ENCODE data around the gene MAIP1.

MAIP1 gene

DNA sequence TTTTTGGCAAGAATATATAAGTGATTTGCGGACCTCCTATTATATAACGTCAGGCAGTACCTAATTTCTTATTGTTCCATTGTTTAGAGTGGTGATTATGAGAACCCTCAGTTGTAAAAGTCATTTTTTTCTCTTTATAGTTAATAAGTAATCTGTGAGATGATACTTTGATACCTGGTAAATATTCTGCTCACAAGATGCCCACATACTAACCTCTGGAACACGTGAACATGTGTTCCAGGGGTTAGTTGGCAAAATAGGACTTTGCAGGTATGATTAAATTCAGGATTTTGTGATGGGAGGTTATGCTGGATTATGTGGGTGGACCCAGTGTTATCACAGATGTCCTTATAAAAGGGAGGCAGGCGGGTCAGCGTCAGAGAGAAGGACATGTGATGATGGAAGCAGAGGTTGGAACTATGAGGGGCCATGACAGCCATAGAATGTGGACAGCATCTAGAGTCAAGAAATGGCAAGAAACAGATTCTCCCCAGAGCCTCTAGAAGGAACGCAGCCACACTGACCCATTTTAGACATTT is 16.8 kb downstream of the MAIP1 start:
- peaks cover 5% of the 10 kb centered on the region for H3K9me3 Mint-ChIP-seq (ENCODE audit: low read depth)
- peaks cover 9% of the 10 kb centered on the region for H3K36me3 Mint-ChIP-seq
- no peak overlapping the region for H3K4me3 Mint-ChIP-seq
- no peaks in the 10 kb centered on the region for H3K4me1 Mint-ChIP-seq (ENCODE audit: low read depth)
- H3K27me3 Mint-ChIP-seq: no peaks in the 10 kb centered on the region
- H3K27ac Mint-ChIP-seq: no peak overlapping the region

DNA sequence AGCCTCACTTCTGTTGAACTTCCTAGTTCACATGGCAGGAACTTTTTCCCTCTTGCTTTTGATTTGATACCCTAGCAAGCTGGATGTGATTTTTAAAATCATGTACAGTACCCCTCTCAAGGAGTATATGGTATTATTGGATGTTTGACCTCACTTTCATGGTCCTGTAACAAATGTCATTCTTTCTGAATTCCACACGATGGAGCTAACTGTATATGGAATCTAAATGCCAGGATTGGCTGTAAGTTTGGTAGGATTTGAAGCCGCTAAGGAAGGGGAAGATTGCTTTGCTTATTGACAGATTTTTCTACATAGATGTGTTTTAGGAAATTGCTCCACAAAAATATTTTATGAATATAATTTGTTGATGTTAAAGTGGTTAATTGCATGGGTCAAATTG is 18.3 kb downstream of the MAIP1 start:
- Mint-ChIP-seq H3K4me1 (ENCODE audit: low read depth) (peaks cover 4% of the 10 kb centered on the region), H3K27ac (no peak overlapping the region), H3K9me3 (ENCODE audit: low read depth) (peaks cover 5% of the 10 kb centered on the region), H3K4me3 (no peak overlapping the region), H3K36me3 (peaks cover 9% of the 10 kb centered on the region), H3K27me3 (no peaks in the 10 kb centered on the region)

DNA sequence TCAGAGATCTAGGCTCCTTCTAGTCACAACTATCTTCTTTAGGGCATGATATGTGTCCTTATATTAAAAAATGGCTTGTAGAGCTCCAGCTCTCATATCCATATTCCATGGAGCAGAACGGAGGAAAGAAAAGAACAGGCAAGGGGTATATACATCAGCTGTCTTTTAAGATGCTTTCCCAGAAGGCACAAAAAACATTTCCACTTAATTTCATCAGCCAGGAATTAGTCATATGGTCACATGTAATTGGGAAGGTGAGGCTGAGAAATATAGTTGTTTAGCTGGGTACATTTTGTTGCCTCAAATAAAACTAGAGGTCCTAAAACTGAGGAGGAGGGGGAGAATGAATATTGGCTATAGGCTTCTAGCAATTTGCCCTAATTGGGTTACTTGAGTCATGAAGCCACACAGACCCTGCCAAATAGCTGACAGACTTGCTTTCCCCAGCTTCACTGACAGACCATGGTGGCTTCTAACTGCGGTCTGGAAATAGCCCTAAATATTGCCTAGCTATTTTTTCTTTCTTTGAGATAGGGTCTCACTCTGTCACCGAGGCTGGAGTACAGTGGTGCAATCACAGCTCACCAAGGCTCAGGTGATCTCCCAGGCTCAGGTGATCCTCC is 20.0 kb downstream of the MAIP1 start:
- Mint-ChIP-seq H3K27ac (no peak overlapping the region), H3K9me3 (ENCODE audit: low read depth) (peaks cover 5% of the 10 kb centered on the region), H3K4me3 (no peak overlapping the region), H3K4me1 (ENCODE audit: low read depth) (peaks cover 8% of the 10 kb centered on the region), H3K36me3 (peaks cover 9% of the 10 kb centered on the region), H3K27me3 (no peaks in the 10 kb centered on the region)

DNA sequence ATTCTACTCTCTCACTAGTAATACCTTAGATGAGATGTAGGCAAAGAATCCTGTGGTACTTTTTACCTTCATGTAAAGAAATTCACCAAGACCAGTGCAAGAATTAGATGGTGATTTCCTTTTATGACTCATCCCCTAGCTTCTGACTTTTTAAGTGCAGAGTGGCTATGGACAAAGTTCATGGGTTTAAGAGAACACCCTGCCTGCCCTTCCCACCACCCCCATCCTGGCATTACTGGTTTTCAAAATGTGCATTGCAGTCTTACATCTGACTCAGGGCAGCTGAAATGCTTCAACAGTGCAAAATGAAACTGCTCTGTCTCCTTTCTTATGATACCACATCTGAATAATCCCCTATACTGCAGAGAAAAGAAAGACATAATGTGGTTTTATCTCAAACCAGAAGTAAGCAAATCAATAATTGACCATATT is 22.6 kb downstream of the MAIP1 start:
- Mint-ChIP-seq H3K4me3 (no peak overlapping the region), H3K9me3 (ENCODE audit: low read depth) (peaks cover 5% of the 10 kb centered on the region), H3K4me1 (ENCODE audit: low read depth) (peaks cover 8% of the 10 kb centered on the region), H3K36me3 (peaks cover 9% of the 10 kb centered on the region), H3K27me3 (no peaks in the 10 kb centered on the region), H3K27ac (no peak overlapping the region)

DNA sequence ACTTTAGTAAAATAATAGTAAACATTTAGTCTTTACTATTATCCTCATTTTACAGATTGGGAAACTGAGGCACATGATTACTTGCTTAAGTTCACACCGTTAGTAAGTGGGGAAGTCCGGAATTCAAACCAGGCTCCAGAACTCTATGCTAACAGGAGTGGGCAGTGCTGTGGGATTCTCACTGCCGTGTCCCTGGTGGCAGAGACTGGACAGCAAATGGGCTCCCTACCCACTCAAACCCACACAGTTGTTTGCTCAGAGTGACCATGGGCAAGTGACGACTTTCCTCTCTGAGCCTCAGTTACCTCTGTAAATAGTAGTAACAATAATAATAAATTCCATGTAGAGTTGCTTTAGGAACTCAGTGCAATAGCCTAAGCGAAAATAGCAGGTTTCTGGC is 24.0 kb downstream of the MAIP1 start:
- Mint-ChIP-seq H3K4me1 (ENCODE audit: low read depth) (peaks cover 8% of the 10 kb centered on the region), H3K27me3 (no peaks in the 10 kb centered on the region), H3K36me3 (peaks cover 9% of the 10 kb centered on the region), H3K27ac (no peak overlapping the region), H3K9me3 (ENCODE audit: low read depth) (peaks cover 5% of the 10 kb centered on the region), H3K4me3 (no peak overlapping the region)

DNA sequence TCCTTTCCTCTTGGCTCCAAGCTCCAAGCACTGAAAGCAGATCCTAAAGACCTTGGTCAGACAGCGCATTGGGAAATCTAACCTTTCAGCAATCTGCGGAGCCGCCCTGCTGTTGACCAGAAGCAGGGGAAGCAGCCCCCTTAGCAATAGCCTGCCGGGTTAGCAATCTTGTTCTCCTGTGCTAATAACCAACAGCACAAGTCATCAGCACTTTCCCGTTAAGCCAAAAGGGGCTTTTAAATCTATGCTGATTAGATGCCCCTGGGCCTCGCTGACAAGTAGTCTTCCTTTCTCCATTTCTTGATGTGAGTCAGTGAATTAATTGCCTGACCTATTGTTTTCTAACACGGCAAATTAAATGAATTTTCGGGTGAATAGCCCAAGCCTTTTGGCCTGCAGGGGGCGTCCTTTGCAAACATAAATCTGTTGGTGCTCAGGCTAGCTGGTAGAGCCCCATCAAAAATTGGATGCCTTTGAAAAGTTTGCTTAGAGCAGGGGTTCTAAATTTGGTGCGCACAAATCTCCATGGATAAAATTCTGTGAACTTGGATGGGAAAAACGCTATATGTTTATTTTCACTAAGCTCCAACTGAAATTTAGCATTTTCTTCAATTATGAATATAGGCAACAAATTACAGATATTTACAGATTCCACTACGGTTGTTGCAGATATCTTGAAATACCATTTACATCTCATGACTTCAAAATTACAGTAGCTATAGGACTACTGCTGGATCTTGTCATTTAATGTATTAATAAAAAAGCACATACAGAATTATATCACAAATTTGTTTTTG is 24.6 kb downstream of the MAIP1 start:
- Mint-ChIP-seq H3K27me3 (no peaks in the 10 kb centered on the region), H3K4me1 (ENCODE audit: low read depth) (peaks cover 8% of the 10 kb centered on the region), H3K27ac (no peak overlapping the region), H3K36me3 (peaks cover 9% of the 10 kb centered on the region), H3K4me3 (no peak overlapping the region), H3K9me3 (ENCODE audit: low read depth) (peaks cover 5% of the 10 kb centered on the region)

DNA sequence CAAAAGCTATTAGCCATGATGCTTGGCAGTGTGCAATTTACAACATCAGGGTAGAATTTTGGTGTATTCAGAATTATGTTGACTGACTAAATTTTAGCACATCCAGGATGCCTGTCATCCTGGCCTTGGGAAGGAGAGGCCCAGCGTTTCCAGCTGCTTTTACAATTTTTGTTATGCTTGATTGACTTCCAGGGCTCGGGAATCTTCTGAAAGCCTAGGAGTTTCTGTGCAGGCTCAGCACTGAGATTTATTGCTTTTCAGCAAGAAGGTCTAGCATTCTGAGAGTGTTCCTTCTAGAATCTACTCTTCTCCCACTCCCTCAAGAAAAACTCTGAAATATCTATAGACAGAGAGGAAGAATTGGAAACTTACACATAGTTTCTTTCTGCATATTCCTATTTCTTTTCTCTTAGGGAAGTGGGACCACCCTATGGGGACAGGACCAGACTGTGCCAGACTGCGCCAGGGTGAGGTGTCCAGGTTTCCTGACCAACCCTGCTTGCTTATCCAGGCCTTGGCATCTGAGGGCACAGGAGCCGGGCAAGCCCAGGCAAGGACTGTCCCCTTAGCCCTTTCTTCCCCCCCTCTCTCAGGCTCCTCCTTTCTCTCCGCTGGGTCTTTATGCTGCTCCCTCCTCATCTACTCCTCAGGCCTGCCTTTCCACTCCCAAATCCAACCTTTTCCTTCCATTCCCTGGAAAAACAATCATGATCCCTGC is 26.9 kb downstream of the MAIP1 start:
- Mint-ChIP-seq H3K27me3 (no peaks in the 10 kb centered on the region), H3K9me3 (ENCODE audit: low read depth) (no peaks in the 10 kb centered on the region), H3K4me1 (ENCODE audit: low read depth) (peaks cover 9% of the 10 kb centered on the region), H3K36me3 (no peaks in the 10 kb centered on the region), H3K27ac (no peak overlapping the region), H3K4me3 (no peak overlapping the region)

DNA sequence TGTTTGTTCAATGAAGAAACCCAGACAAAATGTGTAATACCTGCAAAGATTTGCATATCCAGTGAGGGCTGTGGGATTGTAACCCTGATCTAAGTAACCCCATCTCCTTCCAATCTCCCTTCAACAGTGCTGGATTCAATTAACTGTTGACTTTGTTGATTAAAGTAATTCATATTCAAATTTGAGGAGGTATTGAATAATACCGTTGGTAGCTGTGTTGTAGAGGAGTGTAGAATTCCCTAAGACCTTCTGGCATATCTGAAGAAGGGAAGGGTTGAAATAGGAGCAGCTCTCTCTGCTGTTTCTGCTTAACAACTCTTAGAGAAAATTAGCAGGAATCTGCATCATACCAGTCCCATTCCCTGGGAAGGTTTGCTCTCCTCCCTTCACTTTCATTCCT is 28.2 kb downstream of the MAIP1 start:
- Mint-ChIP-seq H3K9me3 (ENCODE audit: low read depth) (no peaks in the 10 kb centered on the region), H3K27me3 (no peaks in the 10 kb centered on the region), H3K4me3 (no peak overlapping the region), H3K4me1 (ENCODE audit: low read depth) (peaks cover 7% of the 10 kb centered on the region), H3K27ac (no peak overlapping the region), H3K36me3 (no peaks in the 10 kb centered on the region)

DNA sequence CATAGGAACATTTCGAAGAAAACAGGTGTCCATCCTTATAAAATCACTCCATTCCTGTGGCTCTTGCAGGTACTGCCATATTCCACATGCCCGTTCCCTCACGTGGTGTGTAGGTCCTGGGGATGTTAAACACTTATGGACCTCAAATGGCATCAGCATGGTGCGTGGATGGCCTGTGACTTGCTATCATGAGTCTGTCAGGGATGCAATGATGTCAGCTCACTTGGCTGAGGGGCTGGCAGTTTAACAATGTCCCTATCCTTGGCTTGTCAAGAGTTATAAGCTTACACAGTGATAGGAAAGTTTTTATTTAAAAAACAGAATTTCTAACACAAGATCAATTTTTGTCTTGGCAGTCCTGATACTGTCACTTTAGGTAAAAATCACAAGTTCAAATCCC is 28.8 kb downstream of the MAIP1 start:
- Mint-ChIP-seq H3K4me3 (no peak overlapping the region), H3K9me3 (ENCODE audit: low read depth) (no peaks in the 10 kb centered on the region), H3K4me1 (ENCODE audit: low read depth) (peaks cover 3% of the 10 kb centered on the region), H3K27me3 (no peaks in the 10 kb centered on the region), H3K36me3 (no peaks in the 10 kb centered on the region), H3K27ac (no peak overlapping the region)

DNA sequence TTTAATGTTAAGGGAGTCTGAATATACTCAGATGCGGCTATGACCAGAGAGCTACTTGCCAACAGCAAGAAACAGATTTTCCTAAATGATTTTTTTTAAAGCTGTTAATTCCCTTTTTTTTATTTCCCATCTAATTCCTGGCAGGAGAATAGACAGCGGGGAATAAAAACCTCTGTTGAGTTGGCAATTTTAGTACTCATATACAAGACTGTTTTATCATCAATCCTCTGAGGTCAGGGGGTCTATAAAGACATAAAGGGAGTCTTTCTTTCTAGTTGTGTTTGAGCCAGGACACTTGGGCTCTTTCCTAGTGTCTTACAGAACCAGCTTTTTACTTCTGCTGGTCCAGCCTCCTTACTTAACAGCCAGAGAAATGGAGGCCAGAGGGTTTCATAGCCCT is 29.4 kb downstream of the MAIP1 start:
- peaks cover 3% of the 10 kb centered on the region for H3K4me1 Mint-ChIP-seq (ENCODE audit: low read depth)
- no peaks in the 10 kb centered on the region for H3K36me3 Mint-ChIP-seq
- no peak overlapping the region for H3K27ac Mint-ChIP-seq
- H3K27me3 Mint-ChIP-seq: no peaks in the 10 kb centered on the region
- no peaks in the 10 kb centered on the region for H3K9me3 Mint-ChIP-seq (ENCODE audit: low read depth)
- H3K4me3 Mint-ChIP-seq: no peak overlapping the region

DNA sequence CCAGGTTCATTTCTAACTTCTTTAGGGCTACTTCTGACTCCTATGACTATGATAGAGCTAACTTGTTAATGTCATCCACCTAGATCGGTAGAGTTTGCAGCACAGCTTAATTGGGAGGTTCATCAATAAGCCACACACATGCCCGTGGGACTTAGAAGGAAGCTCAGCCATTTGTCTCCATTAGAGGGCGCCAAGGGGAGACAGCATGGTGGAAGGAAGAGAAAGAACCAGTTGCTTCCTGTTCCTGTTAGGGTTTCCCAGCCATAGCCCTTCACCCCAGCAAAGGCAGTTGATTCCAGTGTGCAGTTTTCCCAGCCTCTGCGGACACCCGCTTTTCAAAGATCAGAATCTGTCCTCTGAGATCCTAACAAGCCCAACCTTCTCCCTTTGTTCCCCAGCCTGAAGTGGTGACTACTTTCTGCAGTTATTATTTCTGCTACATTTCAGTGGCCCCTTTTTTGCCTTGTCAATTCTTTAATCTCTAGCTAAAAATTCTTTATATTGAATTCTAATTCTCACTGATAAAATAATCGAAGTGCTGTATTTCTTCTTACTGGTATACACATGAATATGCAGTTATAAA is 30.3 kb downstream of the MAIP1 start:
- Mint-ChIP-seq H3K4me3 (no peak overlapping the region), H3K9me3 (ENCODE audit: low read depth) (no peaks in the 10 kb centered on the region), H3K27ac (no peak overlapping the region), H3K36me3 (no peaks in the 10 kb centered on the region), H3K4me1 (ENCODE audit: low read depth) (peaks cover 2% of the 10 kb centered on the region), H3K27me3 (no peaks in the 10 kb centered on the region)

DNA sequence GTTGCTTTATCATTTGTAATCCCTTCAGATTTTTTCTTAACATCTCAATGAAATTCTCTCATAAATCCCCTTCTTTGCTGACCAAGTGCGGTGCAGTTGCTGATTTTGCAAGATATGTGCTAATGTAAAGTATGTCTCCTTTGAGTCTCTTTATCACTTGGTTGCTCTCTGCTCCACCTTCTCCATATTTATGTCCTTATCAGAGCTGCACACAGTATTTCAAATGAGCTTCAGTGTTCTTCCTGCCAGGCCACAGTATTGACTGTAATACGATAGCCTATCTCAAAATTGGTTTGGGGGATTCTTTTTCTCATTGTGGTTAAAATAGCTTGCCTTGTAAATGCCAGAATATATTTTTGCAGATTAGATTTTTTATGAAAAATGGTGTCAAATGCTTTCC is 32.2 kb downstream of the MAIP1 start:
- no peak overlapping the region for H3K27ac Mint-ChIP-seq
- H3K27me3 Mint-ChIP-seq: no peaks in the 10 kb centered on the region
- no peaks in the 10 kb centered on the region for H3K9me3 Mint-ChIP-seq (ENCODE audit: low read depth)
- H3K4me3 Mint-ChIP-seq: no peak overlapping the region
- peaks cover 2% of the 10 kb centered on the region for H3K4me1 Mint-ChIP-seq (ENCODE audit: low read depth)
- no peaks in the 10 kb centered on the region for H3K36me3 Mint-ChIP-seq

DNA sequence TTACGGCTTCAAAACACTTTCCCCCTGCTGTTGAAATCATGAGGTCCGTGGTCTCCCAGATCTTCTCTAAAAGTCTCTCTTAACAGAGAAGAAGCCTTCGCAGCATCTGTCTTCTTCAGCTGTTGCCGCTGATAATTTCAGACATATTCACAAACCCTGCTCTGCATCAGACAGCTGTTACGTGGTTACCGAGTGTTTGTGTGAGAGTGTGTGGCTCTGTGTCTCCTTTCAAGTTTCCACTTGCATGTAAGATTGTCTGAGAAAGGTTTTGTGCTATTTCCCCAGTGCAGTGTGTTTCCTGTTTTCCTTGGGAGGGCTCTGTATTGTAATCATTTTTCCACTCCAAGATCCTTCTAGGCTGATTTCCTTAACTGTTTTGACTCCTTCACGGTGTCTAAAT is 32.8 kb downstream of the MAIP1 start:
- Mint-ChIP-seq H3K4me1 (ENCODE audit: low read depth) (peaks cover 2% of the 10 kb centered on the region), H3K4me3 (no peak overlapping the region), H3K27ac (no peak overlapping the region), H3K36me3 (no peaks in the 10 kb centered on the region), H3K9me3 (ENCODE audit: low read depth) (no peaks in the 10 kb centered on the region), H3K27me3 (no peaks in the 10 kb centered on the region)

DNA sequence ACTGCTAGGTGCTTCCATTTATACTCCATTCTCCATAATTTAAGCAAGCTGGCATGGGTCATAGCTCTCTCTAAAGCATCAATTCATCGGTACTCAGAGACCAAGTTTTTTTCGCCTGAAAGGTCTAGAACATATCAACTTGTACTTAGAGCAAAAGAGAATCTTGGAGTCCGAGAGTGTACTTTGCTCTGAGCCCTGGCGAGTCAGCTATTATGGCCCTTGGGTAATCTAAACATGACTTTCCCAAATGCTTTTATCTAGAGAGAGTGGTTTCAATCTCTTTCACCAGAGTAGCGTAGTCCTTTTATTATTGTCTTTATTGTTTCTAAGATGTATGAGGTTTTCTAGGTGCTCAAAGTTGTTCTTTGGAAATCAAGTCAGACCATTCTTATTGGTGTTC is 34.4 kb downstream of the MAIP1 start:
- Mint-ChIP-seq H3K27me3 (no peaks in the 10 kb centered on the region), H3K9me3 (ENCODE audit: low read depth) (no peaks in the 10 kb centered on the region), H3K4me3 (no peak overlapping the region), H3K27ac (no peak overlapping the region), H3K36me3 (no peaks in the 10 kb centered on the region), H3K4me1 (ENCODE audit: low read depth) (peaks cover 2% of the 10 kb centered on the region)

DNA sequence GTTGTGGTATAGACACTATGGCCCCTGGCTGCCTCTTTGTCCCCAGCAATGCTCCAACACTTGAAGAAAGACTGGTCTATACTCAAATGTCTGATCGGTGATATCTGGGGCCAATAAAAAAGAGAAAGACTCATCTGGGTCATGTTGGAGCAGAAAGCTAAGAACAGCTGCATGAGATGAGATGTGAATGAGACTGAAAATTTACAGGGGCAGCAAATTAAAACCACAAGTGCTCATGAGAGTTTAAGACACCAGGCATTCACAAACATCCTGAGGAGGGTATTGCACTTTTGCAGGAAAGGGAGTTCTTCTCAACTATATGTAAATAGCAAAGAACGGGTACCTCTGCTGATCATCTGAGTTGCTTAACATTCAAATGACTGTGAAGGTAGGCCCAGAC is 36.3 kb downstream of the MAIP1 start:
- Mint-ChIP-seq H3K4me1 (ENCODE audit: low read depth) (no peaks in the 10 kb centered on the region), H3K27ac (no peak overlapping the region), H3K36me3 (no peaks in the 10 kb centered on the region), H3K27me3 (no peaks in the 10 kb centered on the region), H3K9me3 (ENCODE audit: low read depth) (no peaks in the 10 kb centered on the region), H3K4me3 (no peak overlapping the region)

Data from activated naive CD8-positive, alpha-beta T cell (primary cell).